Measurements from ENCODE around the gene SMARCD2. TPM values are rescaled to one million over a fixed set of nuclear protein-coding genes. Genes with fewer than 3 reads are reported as not detected.
"Not testable (repeated sequence)": the region's sequence is repeated elsewhere in the genome, so short reads cannot be mapped to it uniquely, and the experiment has no call there.

The SMARCD2 gene
- total RNA-seq, 2 experiments from 2014 or later: 100.0 to 101 TPM

- H3K4me1 Mint-ChIP-seq: peaks cover 20% of the 10 kb centered on the region
- POLR2A ChIA-PET: interaction anchor here (0.7 to 1.9 kb wide), 4 partner anchors 25 to 231 kb away, joined by 3 to 10 read pairs (median 6); partner anchors contain the start of genes CCDC47, DDX42 and ICAM2
- intact Hi-C loops (cut with DNase I, micrococcal nuclease): loop anchor here in 1 of 2 experiments (2.0 kb wide), 1 partner anchor 298 kb away; no protein-coding TSS in a partner anchor
Observed at GRCh38 chr17:63848834-63849689, 6.6 kb upstream of the SMARCD2 start.

GRCh38 chr17:63847525-63848249 lies 5.2 kb upstream of the SMARCD2 start:
- H3K4me3 Mint-ChIP-seq: peak overlapping the region; percentile 6
- H3K27ac Mint-ChIP-seq: peak overlapping the region; percentile 76
- H3K9me3 Mint-ChIP-seq (ENCODE audit: low read depth): peaks cover 4% of the 10 kb centered on the region

More at GRCh38 chr17:63848834-63849689, 6.6 kb upstream of the SMARCD2 start:
- ATAC-seq: peak; percentile 95
- H3K9me3 Mint-ChIP-seq (ENCODE audit: low read depth): peaks cover 4% of the 10 kb centered on the region
- DNase-seq: peak; percentile 99
- peak overlapping the region; percentile 93 for H3K27ac Mint-ChIP-seq
- H3K4me3 Mint-ChIP-seq: peak overlapping the region; percentile 43
- no peaks in the 10 kb centered on the region for H3K27me3 Mint-ChIP-seq
- CTCF ChIA-PET: interaction anchor here (0.6 to 2.9 kb wide), 22 partner anchors 10 to 1185 kb away, joined by 3 to 19 read pairs (median 3); partner anchors contain the start of gene MAP3K3
- peaks cover 3% of the 10 kb centered on the region for H3K36me3 Mint-ChIP-seq (ENCODE audit: low read depth)

GRCh38 chr17:63845509-63845908 lies 3.0 kb upstream of the SMARCD2 start:
- CTCF ChIA-PET: interaction anchor here (0.6 to 3.0 kb wide), 4 partner anchors 20 to 1918 kb away, joined by 3 to 10 read pairs (median 3); no protein-coding TSS in a partner anchor
- intact Hi-C loops (cut with DNase I, micrococcal nuclease): no loop called here

More at GRCh38 chr17:63847525-63848249, 5.2 kb upstream of the SMARCD2 start:
- ChIA-PET CTCF (interaction anchor here (0.7 to 2.9 kb wide), 6 partner anchors 12 to 236 kb away, joined by 3 to 19 read pairs (median 4); no protein-coding TSS in a partner anchor), POLR2A (interaction anchor here (0.6 to 1.9 kb wide), 3 partner anchors 9 to 286 kb away, joined by 3 to 10 read pairs (median 4); partner anchors contain the start of genes CCDC47 and DDX42)
- Mint-ChIP-seq H3K4me1 (peaks cover 26% of the 10 kb centered on the region), H3K36me3 (ENCODE audit: low read depth) (peaks cover 3% of the 10 kb centered on the region), H3K27me3 (no peaks in the 10 kb centered on the region)
- intact Hi-C loops (cut with DNase I, micrococcal nuclease): loop anchor here in 1 of 2 experiments (2.0 kb wide), 1 partner anchor 299 kb away; no protein-coding TSS in a partner anchor
- no peak for DNase-seq
- no peak for ATAC-seq

GRCh38 chr17:63843910-63844677 lies 1.6 kb upstream of the SMARCD2 start:
- Mint-ChIP-seq H3K4me3 (peak overlapping the region; percentile 98), H3K4me1 (peaks cover 41% of the 10 kb centered on the region), H3K27me3 (no peaks in the 10 kb centered on the region), H3K27ac (peak overlapping the region; percentile 94), H3K9me3 (ENCODE audit: low read depth) (peaks cover 4% of the 10 kb centered on the region), H3K36me3 (ENCODE audit: low read depth) (peaks cover 16% of the 10 kb centered on the region)
- ChIA-PET POLR2A (interaction anchor here (0.6 to 1.8 kb wide), 5 partner anchors 11 to 70 kb away, joined by 4 to 20 read pairs (median 5); partner anchors contain the start of genes CCDC47 and DDX42), CTCF (interaction anchor here (0.6 to 3.0 kb wide), 7 partner anchors 10 to 83 kb away, joined by 3 to 10 read pairs (median 4); partner anchors contain the start of gene FTSJ3)
- no peak for ATAC-seq
- no peak for DNase-seq
- intact Hi-C loops (cut with DNase I, micrococcal nuclease): loop anchor here (1.0 to 5.0 kb wide), 15 partner anchors 17 to 819 kb away; partner anchors contain the start of genes CCDC47 (in 2 of the 2), ERN1 (in 2 of the 2), FTSJ3 (in 2 of the 2) and PSMC5 (in 2 of the 2)

More at GRCh38 chr17:63845509-63845908, 3.0 kb upstream of the SMARCD2 start:
- no peak for ATAC-seq
- DNase-seq: no peak
- H3K27ac Mint-ChIP-seq: no peak overlapping the region
- no peak overlapping the region for H3K4me3 Mint-ChIP-seq
- POLR2A ChIA-PET: no interaction called here
- peaks cover 34% of the 10 kb centered on the region for H3K4me1 Mint-ChIP-seq
- H3K9me3 Mint-ChIP-seq (ENCODE audit: low read depth): peaks cover 4% of the 10 kb centered on the region
- no peaks in the 10 kb centered on the region for H3K27me3 Mint-ChIP-seq
- H3K36me3 Mint-ChIP-seq (ENCODE audit: low read depth): peaks cover 16% of the 10 kb centered on the region

GRCh38 chr17:63843387-63843888 lies 953 bp upstream of the SMARCD2 start:
- DNase-seq (peak; percentile 52), ATAC-seq (peak; percentile 13)
- H3K9me3 Mint-ChIP-seq (ENCODE audit: low read depth); H3K27me3 Mint-ChIP-seq: not testable (repeated sequence)
- CTCF ChIA-PET: interaction anchor here (0.5 to 3.0 kb wide), 8 partner anchors 16 to 173 kb away, joined by 3 to 10 read pairs (median 4); partner anchors contain the start of gene FTSJ3
- POLR2A ChIA-PET: interaction anchor here (0.6 to 1.8 kb wide), 4 partner anchors 10 to 70 kb away, joined by 4 to 20 read pairs (median 6); partner anchors contain the start of genes CCDC47 and DDX42
- peak overlapping the region; percentile 94 for H3K27ac Mint-ChIP-seq
- peak overlapping the region; percentile 98 for H3K4me3 Mint-ChIP-seq
- H3K4me1 Mint-ChIP-seq: peaks cover 42% of the 10 kb centered on the region
- H3K36me3 Mint-ChIP-seq (ENCODE audit: low read depth): peaks cover 16% of the 10 kb centered on the region
- intact Hi-C loops (cut with DNase I, micrococcal nuclease): loop anchor here (1.0 to 5.0 kb wide), 15 partner anchors 16 to 819 kb away; partner anchors contain the start of genes CCDC47 (in 2 of the 2), ERN1 (in 2 of the 2), FTSJ3 (in 2 of the 2) and PSMC5 (in 2 of the 2)

- ChIA-PET POLR2A (interaction anchor here (0.8 to 1.2 kb wide), 5 partner anchors 11 to 69 kb away, joined by 3 to 5 read pairs (median 4); partner anchors contain the start of genes CCDC47 and DDX42), CTCF (interaction anchor here (0.5 to 1.6 kb wide), 8 partner anchors 9 to 144 kb away, joined by 3 to 5 read pairs (median 3); no protein-coding TSS in a partner anchor)
- no peaks in the 10 kb centered on the region for H3K27me3 Mint-ChIP-seq
- intact Hi-C loops (cut with DNase I, micrococcal nuclease): loop anchor here (1.0 to 5.0 kb wide), 10 partner anchors 101 to 821 kb away; partner anchors contain the start of genes CYB561 (in 1 of the 2), DCAF7 (in 1 of the 2), ERN1 (in 1 of the 2) and ICAM2 (in 1 of the 2)
- H3K4me1 Mint-ChIP-seq: peaks cover 34% of the 10 kb centered on the region
- H3K9me3 Mint-ChIP-seq (ENCODE audit: low read depth): no peaks in the 10 kb centered on the region
- H3K36me3 Mint-ChIP-seq (ENCODE audit: low read depth): peaks cover 12% of the 10 kb centered on the region
- H3K27ac Mint-ChIP-seq: peak overlapping the region; percentile 97
- ATAC-seq (peak; percentile 15), DNase-seq (no peak)
- H3K4me3 Mint-ChIP-seq: peak overlapping the region; percentile 98
Observed at GRCh38 chr17:63842173-63842539, 329 bp downstream of the SMARCD2 start.

GRCh38 chr17:63841350-63842172 lies 924 bp downstream of the SMARCD2 start:
- Mint-ChIP-seq H3K4me3 (peak overlapping the region; percentile 98), H3K4me1 (peaks cover 31% of the 10 kb centered on the region), H3K27ac (peak overlapping the region; percentile 97), H3K9me3 (ENCODE audit: low read depth) (no peaks in the 10 kb centered on the region), H3K36me3 (ENCODE audit: low read depth) (peaks cover 18% of the 10 kb centered on the region), H3K27me3 (no peaks in the 10 kb centered on the region)
- intact Hi-C loops (cut with DNase I, micrococcal nuclease): loop anchor here (1.0 to 5.0 kb wide), 10 partner anchors 100 to 821 kb away; partner anchors contain the start of genes CYB561 (in 1 of the 2), DCAF7 (in 1 of the 2), ERN1 (in 1 of the 2) and ICAM2 (in 1 of the 2)
- no peak for ATAC-seq
- CTCF ChIA-PET: interaction anchor here (0.6 to 1.7 kb wide), 9 partner anchors 8 to 148 kb away, joined by 3 to 6 read pairs (median 3); partner anchors contain the start of gene DDX42
- peak; percentile 36 for DNase-seq
- POLR2A ChIA-PET: interaction anchor here (0.6 to 1.2 kb wide), 6 partner anchors 10 to 141 kb away, joined by 3 to 5 read pairs (median 4); partner anchors contain the start of genes CCDC47 and DDX42

- Mint-ChIP-seq H3K4me3 (peak overlapping the region; percentile 98), H3K9me3 (ENCODE audit: low read depth) (no peaks in the 10 kb centered on the region), H3K4me1 (peaks cover 31% of the 10 kb centered on the region), H3K36me3 (ENCODE audit: low read depth) (peaks cover 23% of the 10 kb centered on the region), H3K27ac (peak overlapping the region; percentile 97), H3K27me3 (no peaks in the 10 kb centered on the region)
- DNase-seq (no peak), ATAC-seq (no peak)
- ChIA-PET POLR2A (interaction anchor here (0.6 to 1.5 kb wide), 4 partner anchors 9 to 306 kb away, joined by 3 to 6 read pairs (median 3); partner anchors contain the start of gene CCDC47), CTCF (interaction anchor here (0.6 to 2.2 kb wide), 6 partner anchors 8 to 149 kb away, joined by 3 to 6 read pairs (median 4); partner anchors contain the start of gene DDX42)
- intact Hi-C loops (cut with DNase I, micrococcal nuclease): loop anchor here (5.0 kb wide), 3 partner anchors 143 to 413 kb away; partner anchors contain the start of gene CYB561 (in 1 of the 2)
Observed at GRCh38 chr17:63840591-63841349, 1.7 kb downstream of the SMARCD2 start.

All from activated CD4-positive, alpha-beta T cell treated with anti-CD3 and anti-CD28 coated beads for 36 hours (primary cell).